NCI-H526 treated with DMSO at 0.1 percent for 48 hours (cell line): ENCODE data around the gene ZNF569.
"Not testable (repeated sequence)": the region's sequence is repeated elsewhere in the genome, so short reads cannot be mapped to it uniquely, and the experiment has no call there.

Experiments used
- DNase-seq: peaks from one replicate; lab custom pipeline; 2025; lab: John Stamatoyannopoulos, UW

ZNF569 gene

GRCh38 chr19:37401078-37401477, 66.2 kb downstream of the ZNF569 start:
- DNase-seq = no peak

- DNase-seq = not testable (repeated sequence)
Measured at GRCh38 chr19:37391399-37391798, 75.8 kb downstream of the ZNF569 start.

GRCh38 chr19:37389234-37389633, 78.0 kb downstream of the ZNF569 start:
- no peak for DNase-seq

DNA sequence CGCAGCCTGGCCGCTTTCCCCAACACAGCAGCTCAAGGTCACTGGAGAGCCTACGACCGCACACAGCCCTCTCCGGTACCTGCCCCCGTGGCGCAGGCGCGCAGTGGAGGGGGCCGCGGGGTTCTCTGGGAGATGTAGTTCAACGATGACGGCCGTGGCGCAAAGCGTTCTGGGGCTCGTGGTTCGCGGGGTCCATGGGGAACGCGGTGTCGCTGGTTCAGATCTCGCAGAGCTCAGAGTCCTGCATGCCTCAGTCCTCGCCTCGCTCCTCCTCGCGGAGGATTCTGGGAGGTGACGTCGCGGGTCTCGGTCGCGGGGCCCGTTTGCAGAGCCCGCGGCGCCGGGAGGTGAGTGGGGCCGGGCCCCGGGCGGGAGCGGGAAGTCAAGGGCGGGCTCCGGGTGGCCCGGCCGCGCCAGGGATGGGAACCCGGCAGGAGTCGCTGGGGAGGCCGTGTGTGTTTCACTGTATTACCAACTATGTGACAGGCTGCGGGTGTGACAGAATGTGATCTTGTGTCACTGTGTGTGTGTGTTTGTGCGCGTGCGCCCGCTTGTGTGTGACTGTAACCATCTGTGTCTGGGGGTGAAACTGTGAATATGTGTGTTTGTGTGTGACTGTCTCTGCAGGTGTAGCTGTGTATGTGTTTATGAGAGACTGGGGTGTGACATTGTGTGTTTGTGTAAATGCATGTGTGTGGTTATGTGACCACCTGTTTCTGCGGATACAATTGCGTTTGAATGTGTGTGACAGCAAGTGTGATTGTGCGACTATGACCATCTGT, 96.2 kb downstream of the ZNF569 start, which contains the start of gene ZNF527:
Gene ZNF527, plus strand, starts transcription at position 220 of the 782 bp plus-strand sequence. CDS start 3,100 bp downstream, outside the sequence.
- DNase-seq = peak; percentile 92

DNA sequence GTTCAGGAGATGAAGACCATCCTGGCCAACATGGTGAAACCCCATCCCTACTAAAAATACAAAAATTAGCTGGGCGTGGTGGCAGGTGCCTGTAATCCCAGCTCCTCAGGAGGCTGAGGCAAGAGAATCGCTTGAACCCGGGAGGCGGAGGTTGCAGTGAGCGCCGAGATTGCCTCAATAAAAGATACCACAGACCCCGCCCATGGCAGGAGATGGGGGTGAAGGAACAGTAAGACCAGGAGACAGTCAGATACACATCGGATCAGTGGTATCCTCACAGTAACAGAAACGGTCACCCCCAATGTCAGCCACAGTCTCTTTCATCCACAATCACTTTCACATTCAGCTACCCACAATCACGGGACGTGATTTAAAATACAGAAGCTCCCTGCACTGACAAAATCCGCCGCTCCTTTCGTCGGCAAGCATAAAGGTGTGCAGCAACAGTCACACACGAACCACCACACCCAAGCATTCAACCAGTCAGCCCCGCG, 96.8 kb downstream of the ZNF569 start:
- DNase-seq = not testable (repeated sequence)

DNA sequence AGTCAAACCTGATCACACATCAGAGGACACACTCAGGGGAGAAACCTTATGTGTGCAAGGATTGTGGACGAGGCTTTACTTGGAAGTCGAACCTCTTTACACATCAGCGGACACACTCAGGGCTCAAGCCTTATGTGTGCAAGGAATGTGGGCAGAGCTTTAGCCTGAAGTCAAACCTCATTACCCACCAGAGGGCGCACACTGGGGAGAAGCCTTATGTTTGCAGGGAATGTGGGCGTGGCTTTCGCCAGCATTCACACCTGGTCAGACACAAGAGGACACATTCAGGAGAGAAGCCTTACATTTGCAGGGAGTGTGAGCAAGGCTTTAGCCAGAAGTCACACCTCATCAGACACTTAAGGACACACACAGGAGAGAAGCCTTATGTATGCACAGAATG, 104.5 kb downstream of the ZNF569 start:
- DNase-seq = no peak

DNA sequence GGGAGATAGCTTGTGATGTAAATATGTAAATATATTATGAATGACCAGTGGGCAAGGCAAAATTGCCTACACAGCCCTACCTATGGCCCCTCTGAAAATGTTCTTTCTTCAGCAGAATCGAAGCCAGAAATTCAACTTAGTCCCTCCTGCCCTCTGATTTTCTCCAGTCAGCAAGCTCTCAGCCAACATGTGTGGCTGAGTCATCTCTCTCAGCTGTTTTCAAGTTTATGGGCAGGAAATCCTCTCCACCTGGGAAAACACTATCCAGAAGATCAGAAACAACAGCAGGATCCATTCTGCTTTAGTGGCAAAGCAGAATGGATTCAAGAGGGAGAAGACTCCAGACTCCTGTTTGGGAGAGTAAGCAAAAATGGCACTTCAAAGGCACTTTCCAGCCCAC, 105.2 kb downstream of the ZNF569 start:
- DNase-seq = no peak
